HG03045 (cell line): Measurements from ENCODE around the gene PGLYRP4.
"Not testable (repeated sequence)": the region's sequence is repeated elsewhere in the genome, so short reads cannot be mapped to it uniquely, and the experiment has no call there.

Experiments
- ATAC-seq: cut with Tn5 transposase; IDR thresholded peaks from one replicate; pipeline ENCODE4 v1.9.1; 2021; ENCODE audit warnings: mild to moderate bottlenecking, moderate library complexity; ENCODE audit not compliant: unreplicated experiment

PGLYRP4 gene

GRCh38 chr1:153341431-153341934 is 7.2 kb downstream of the PGLYRP4 start:
- no peak for ATAC-seq

GRCh38 chr1:153340356-153340755 is 8.3 kb downstream of the PGLYRP4 start:
- no peak for ATAC-seq

DNA sequence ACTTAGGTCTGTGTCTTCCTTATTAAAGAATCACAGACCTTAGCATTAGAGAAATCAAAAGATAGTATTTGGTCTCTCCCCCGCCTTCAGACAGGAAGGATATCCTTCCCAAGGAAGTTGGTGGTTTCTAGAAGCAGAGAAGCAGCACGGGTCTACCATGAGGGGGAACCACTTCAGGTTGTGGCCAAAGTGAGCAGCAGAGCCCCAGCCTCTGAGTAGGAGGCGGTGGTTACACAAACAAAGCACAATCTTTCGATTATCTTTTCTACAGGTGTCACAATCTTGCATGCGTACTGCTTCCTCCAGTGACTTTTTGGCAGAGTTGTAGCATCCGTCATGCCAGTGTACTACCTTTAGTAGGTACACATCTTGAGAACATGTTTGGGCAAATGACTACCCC is 8.8 kb downstream of the PGLYRP4 start:
- ATAC-seq = no peak

- ATAC-seq = no peak
Observed at GRCh38 chr1:153337980-153338853, 10.4 kb downstream of the PGLYRP4 start.

DNA sequence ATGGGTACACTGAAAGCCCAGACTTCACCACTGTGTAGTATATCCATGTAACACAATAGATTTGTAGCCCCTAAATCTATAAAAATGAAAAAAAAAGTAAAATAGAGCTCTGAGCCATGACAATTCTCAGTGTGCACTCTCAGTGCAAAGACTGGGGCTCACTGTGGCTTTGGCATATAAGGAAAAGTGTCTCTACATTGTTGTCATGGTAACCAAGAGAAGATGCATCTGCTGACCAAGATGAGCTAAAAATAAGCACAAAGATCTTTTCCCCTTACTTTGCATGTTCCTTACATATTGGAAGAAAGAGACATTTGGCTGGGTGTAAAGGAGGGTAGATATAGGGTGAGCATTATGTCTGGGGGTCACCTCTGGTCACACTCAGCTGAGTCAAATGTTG is 12.0 kb downstream of the PGLYRP4 start:
- no peak for ATAC-seq

DNA sequence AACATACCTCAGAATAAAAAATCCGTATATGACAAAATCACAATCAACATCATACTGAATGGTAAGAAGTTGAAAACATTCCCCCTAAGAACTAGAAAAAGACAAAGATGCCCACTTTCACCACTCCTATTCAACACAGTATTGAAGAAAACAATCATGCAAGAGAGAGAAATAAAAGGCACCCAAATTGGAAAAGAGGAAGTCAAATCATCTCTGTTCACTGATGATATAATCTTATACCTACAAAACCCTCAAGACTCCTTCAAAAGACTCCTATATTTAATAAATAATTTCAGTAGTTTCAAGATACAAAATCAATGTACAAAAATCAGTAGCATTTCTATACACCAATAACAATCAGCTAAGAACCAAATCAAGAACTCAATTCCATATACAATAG is 14.7 kb downstream of the PGLYRP4 start:
- no peak for ATAC-seq

DNA sequence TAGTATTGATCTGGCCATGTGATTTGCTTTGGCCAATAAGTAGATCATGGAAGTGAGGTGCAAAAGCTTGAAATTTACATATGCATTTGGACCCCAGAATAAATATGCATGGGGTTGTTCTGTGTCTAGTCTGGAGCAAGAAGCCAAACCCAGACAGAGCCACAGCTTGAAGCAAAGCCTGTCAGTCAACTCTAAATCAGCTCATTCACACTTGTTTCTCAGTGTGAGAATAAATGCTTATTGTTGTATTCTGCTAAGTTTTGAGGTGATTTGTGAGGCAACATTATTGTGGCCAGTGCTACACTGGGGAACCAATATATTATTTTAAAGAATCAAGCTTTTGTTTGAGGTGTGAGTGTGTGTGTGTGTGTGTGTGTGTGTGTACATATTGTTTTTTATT is 23.7 kb downstream of the PGLYRP4 start:
- no peak for ATAC-seq

DNA sequence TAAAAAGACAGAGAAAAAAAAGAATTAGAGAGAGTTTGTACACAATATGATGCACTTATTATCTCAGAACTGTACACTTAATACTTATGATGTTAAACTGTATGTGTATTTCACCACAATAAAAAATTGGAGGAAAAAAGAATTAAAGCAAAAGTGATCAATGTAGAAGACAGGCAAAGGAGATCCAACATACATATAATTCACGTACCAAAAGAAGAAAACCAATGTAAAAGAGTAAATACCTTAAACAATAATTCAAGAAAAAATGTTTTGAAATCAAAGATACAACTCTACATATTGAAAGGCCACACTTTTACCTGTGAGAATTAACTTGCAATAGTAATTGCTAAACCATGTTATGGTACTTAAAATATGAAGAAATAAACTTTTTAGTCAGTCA is 26.1 kb downstream of the PGLYRP4 start:
- ATAC-seq = no peak

GRCh38 chr1:153318145-153318544 is 30.5 kb downstream of the PGLYRP4 start:
- ATAC-seq = not testable (repeated sequence)

- ATAC-seq = not testable (repeated sequence)
Observed at GRCh38 chr1:153316013-153316412, 32.6 kb downstream of the PGLYRP4 start.

GRCh38 chr1:153314388-153314787 is 34.3 kb downstream of the PGLYRP4 start:
- not testable (repeated sequence) for ATAC-seq

GRCh38 chr1:153313288-153313687 is 35.4 kb downstream of the PGLYRP4 start:
- ATAC-seq = no peak

GRCh38 chr1:153312570-153313186 is 36.0 kb downstream of the PGLYRP4 start, which contains the start of gene PGLYRP3:
Gene PGLYRP3 (minus strand): TSS chr1:153312952. CDS start chr1:153310665, 2,287 bp downstream.
- no peak for ATAC-seq

- ATAC-seq = no peak
Observed at GRCh38 chr1:153310526-153310925, 38.1 kb downstream of the PGLYRP4 start.

GRCh38 chr1:153309441-153309840 is 39.2 kb downstream of the PGLYRP4 start:
- no peak for ATAC-seq

GRCh38 chr1:153308540-153308939 is 40.1 kb downstream of the PGLYRP4 start:
- ATAC-seq = no peak

- no peak for ATAC-seq
Observed at GRCh38 chr1:153307221-153307600, 41.4 kb downstream of the PGLYRP4 start.

GRCh38 chr1:153306303-153307220 is 42.1 kb downstream of the PGLYRP4 start:
- ATAC-seq = no peak

- ATAC-seq = no peak
Observed at GRCh38 chr1:153305682-153306081, 43.0 kb downstream of the PGLYRP4 start.

GRCh38 chr1:153302308-153302707 is 46.3 kb downstream of the PGLYRP4 start:
- no peak for ATAC-seq

DNA sequence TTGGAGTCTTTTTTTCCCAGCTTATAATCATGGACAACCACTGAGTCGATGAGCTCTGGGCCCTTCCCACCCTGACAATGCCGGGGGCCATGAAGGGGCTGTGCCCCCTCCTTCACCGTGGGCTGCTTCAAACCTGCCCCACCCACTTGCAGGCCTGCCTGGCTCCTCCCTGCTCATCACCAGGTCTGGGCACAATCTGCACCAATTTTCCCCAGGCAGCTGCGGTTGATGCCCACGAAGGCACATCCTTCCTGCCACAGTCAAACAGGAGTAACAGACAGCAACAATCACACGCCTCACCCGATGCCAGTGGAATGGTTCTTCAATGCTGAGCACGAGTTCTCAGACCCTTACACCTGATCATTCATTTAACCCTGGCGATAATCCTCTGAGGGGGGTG is 54.8 kb downstream of the PGLYRP4 start:
- ATAC-seq = no peak
